Kidney (tissue), 14 donors: ENCODE data around the gene MICAL2. TPM values are rescaled to one million over a fixed set of nuclear protein-coding genes. Genes with fewer than 3 reads are reported as not detected.

ENCODE experiments used
- DNase-seq, 5 donors: peaks; one replicate each; pipeline ENCODE4 v3.0.0-alpha.2; 2013 to 2020
- FAIRE-seq: peaks from 2 replicates; lab custom pipeline; 2012; peaks lifted over from hg19 to GRCh38; lab: Jason Lieb, UNC
- H3K27ac ChIP-seq, 2 donors: one replicate each; pipeline ENCODE4 v1.7.0; 2013; ENCODE audit warnings: low read depth in 2 of 2, low read length in 2 of 2, inconsistent platforms in 1 of 2
- H3K27me3 ChIP-seq: one replicate; pipeline ENCODE4 v1.7.1; 2013; ENCODE audit warnings: low read length, inconsistent platforms; ENCODE audit not compliant: control insufficient read depth, insufficient read depth
- H3K36me3 ChIP-seq, 3 donors: one replicate each; pipeline versions ENCODE4 v1.7.0 to v1.7.1; 2013; ENCODE audit warnings: low read length in 3 of 3, control low read depth in 1 of 3, inconsistent platforms in 1 of 3; ENCODE audit not compliant: insufficient read depth in 3 of 3, control insufficient read depth in 2 of 3
- H3K4me1 ChIP-seq, 3 donors: one replicate each; pipeline versions ENCODE4 v1.7.0 to v1.7.1; 2013; ENCODE audit warnings: low read length in 3 of 3, inconsistent platforms in 1 of 3, low read depth in 1 of 3; ENCODE audit not compliant: control insufficient read depth in 2 of 3, insufficient read depth in 2 of 3
- H3K4me3 ChIP-seq, 3 donors: one replicate each; pipeline versions ENCODE4 v1.7.0 to v1.8.1; 2013; ENCODE audit warnings: low read length in 3 of 3, control low read depth in 1 of 3, inconsistent platforms in 1 of 3
- H3K9ac ChIP-seq, 3 donors: one replicate each; pipeline versions ENCODE4 v1.7.0 to v1.7.1; 2013; ENCODE audit warnings: low read length in 3 of 3, control low read depth in 1 of 3, inconsistent platforms in 1 of 3
- H3K9me3 ChIP-seq, 3 donors: one replicate each; pipeline versions ENCODE4 v1.7.0 to v1.7.1; 2013; ENCODE audit warnings: low read length in 3 of 3, control low read depth in 1 of 3, inconsistent platforms in 1 of 3; ENCODE audit not compliant: control insufficient read depth in 2 of 3, insufficient read depth in 1 of 3
- CTCF ChIP-seq: IDR thresholded peaks from 3 replicates; pipeline ENCODE4 v1.5.1; 2012; ENCODE audit warnings: mild to moderate bottlenecking, moderate library complexity, borderline replicate concordance; ENCODE audit not compliant: insufficient read depth; ENCODE audit errors: extremely low read depth
- intact Hi-C: fragments of 100-400 bp; cut with DNase I; formaldehyde crosslinking; loops from one replicate; pipeline ENCODE4 v1.11.1; 2022
- polyA plus RNA-seq: library from polyadenylated mRNA; stranded (reverse); fragments of 350-450 nt; fragmentation: Illumina TruSeq; extraction: RNeasy Lipid Tissue Mini Kit (QIAGEN cat#74804); gene quantifications from one replicate; pipeline ENCODE4 v1.2.3, GENCODE V29; 2014; ENCODE audit warnings: low read depth, low replicate concordance; ENCODE audit not compliant: insufficient read depth
- total RNA-seq: library from RNA; stranded (reverse); fragmentation: NEBNext Ultra II Directional; extraction: Animal tissue kit (Norgen Biotek cat#: 25700); gene quantifications from one replicate; pipeline ENCODE4 v1.2.1, GENCODE V29; 2021
- donor health status: control.
- donor health status: control.
- donor health status: control.
- donor health status: control.
- donor health status: control.
- donor health status: DM: yes; HTN: yes; CAD: no.
- donor health status: Normal renal cell carcinoma (clear cell type).

MICAL2 gene
- total and polyA plus RNA-seq, 2 donors from 2014 or later, result 7.8 to 64.5 TPM

GRCh38 chr11:12264361-12264760, 154.0 kb downstream of the MICAL2 start:
- DNase-seq, result no peak
- no peak for FAIRE-seq
- Histone ChIP-seq H3K4me3 (no peak overlapping the region), H3K9me3 (no peaks in the 10 kb centered on the region), H3K9ac (no peak overlapping the region), H3K36me3 (no peaks in the 10 kb centered on the region), H3K27ac (no peak overlapping the region), H3K4me1 (peaks cover 0 to 3% (median 0%) of the 10 kb centered on the region in 3 donors), H3K27me3 (no peaks in the 10 kb centered on the region)
- no peak for TF ChIP-seq CTCF
- intact Hi-C loops, result no loop called here

GRCh38 chr11:12266132-12266531, 155.7 kb downstream of the MICAL2 start:
- DNase-seq (no peak), FAIRE-seq (no peak)
- TF ChIP-seq CTCF, result no peak
- no peaks in the 10 kb centered on the region for H3K36me3 ChIP-seq
- H3K27me3 ChIP-seq, result no peaks in the 10 kb centered on the region
- H3K4me3 ChIP-seq, result no peak overlapping the region
- peaks cover 0 to 4% (median 0%) of the 10 kb centered on the region in 3 donors for H3K4me1 ChIP-seq
- H3K27ac ChIP-seq, result no peak overlapping the region
- H3K9me3 ChIP-seq, result no peaks in the 10 kb centered on the region
- H3K9ac ChIP-seq, result no peak overlapping the region
- intact Hi-C loops, result no loop called here

GRCh38 chr11:12266943-12267342, 156.6 kb downstream of the MICAL2 start:
- no peaks in the 10 kb centered on the region for H3K27me3 ChIP-seq
- H3K9ac ChIP-seq, result no peak overlapping the region
- H3K4me1 ChIP-seq, result peaks cover 0 to 4% (median 0%) of the 10 kb centered on the region in 3 donors
- TF ChIP-seq CTCF, result peak; percentile 12
- no peak overlapping the region for H3K4me3 ChIP-seq
- intact Hi-C loops, result no loop called here
- DNase-seq (no peak), FAIRE-seq (no peak)
- no peak overlapping the region for H3K27ac ChIP-seq
- H3K36me3 ChIP-seq, result no peaks in the 10 kb centered on the region
- H3K9me3 ChIP-seq, result no peaks in the 10 kb centered on the region

GRCh38 chr11:12267921-12268320, 157.5 kb downstream of the MICAL2 start:
- Histone ChIP-seq H3K9ac (no peak overlapping the region), H3K27me3 (no peaks in the 10 kb centered on the region), H3K36me3 (no peaks in the 10 kb centered on the region), H3K9me3 (no peaks in the 10 kb centered on the region), H3K27ac (no peak overlapping the region), H3K4me1 (peaks cover 0 to 4% (median 0%) of the 10 kb centered on the region in 3 donors), H3K4me3 (no peak overlapping the region)
- intact Hi-C loops, result no loop called here
- FAIRE-seq (no peak), DNase-seq (no peak)
- no peak for TF ChIP-seq CTCF
